Panc1 (cell line): ENCODE measurements around the gene GPR160. TPM values are rescaled to one million over a fixed set of nuclear protein-coding genes. Genes with fewer than 3 reads are reported as not detected.

Experiments used
- ATAC-seq: fragments of 200-7000 bp; cut with Tn5 transposase; 2 replicates; pipeline ENCODE4 v1.9.1; 2020; ENCODE audit warnings: mild to moderate bottlenecking, moderate library complexity
- BruUV-seq: library from RNA; stranded (reverse); fragments of 400-500 nt; replicated peaks from 2 replicates; lab custom pipeline; 2021; lab: Mats Ljungman, UMichigan
- CTCF ChIA-PET: fragments of 300-600 bp; sonication (Branson Sonifier 250); formaldehyde crosslinking; loops from one replicate; lab custom pipeline; 2022; ENCODE audit warnings: antibody characterized with exemption; lab: Charles Lee
- POLR2A ChIA-PET: fragments of 300-600 bp; sonication (Branson Sonifier 250); formaldehyde crosslinking; loops from one replicate; lab custom pipeline; 2022; ENCODE audit warnings: antibody characterized with exemption; lab: Charles Lee
- DNase-seq: peaks from one replicate; pipeline ENCODE4 v3.0.0-alpha.2; 2010; ENCODE audit warnings: low read depth, low spot score
- H3K27ac ChIP-seq: 2 replicates; pipeline ENCODE4 v1.5.1; 2011; ENCODE audit warnings: mild to moderate bottlenecking, low read length, inconsistent platforms
- H3K27me3 ChIP-seq: fragments of 200-500 bp; sonication (Bioruptor generic); 2 replicates; pipeline ENCODE4 v1.6.0; 2014; ENCODE audit warnings: low read length, inconsistent platforms; ENCODE audit not compliant: control insufficient read depth, insufficient read depth
- H3K36me3 ChIP-seq: fragments of 200-500 bp; sonication (Bioruptor generic); 2 replicates; pipeline ENCODE4 v1.5.1; 2014; ENCODE audit warnings: inconsistent platforms, mild to moderate bottlenecking, low read length, moderate library complexity; ENCODE audit not compliant: control insufficient read depth, insufficient read depth
- H3K4me1 ChIP-seq: 2 replicates; pipeline ENCODE4 v1.5.1; 2011; ENCODE audit warnings: inconsistent platforms, mild to moderate bottlenecking, low read length, moderate library complexity; ENCODE audit not compliant: control insufficient read depth, insufficient read depth
- H3K4me3 ChIP-seq, 2 experiments: 2 replicates each; pipeline ENCODE4 v1.5.1; 2011 to 2012; ENCODE audit warnings: low read depth in 2 of 2, low read length in 2 of 2, mild to moderate bottlenecking in 2 of 2, inconsistent platforms in 1 of 2, moderate library complexity in 1 of 2
- H3K9me3 ChIP-seq: fragments of 200-500 bp; sonication (Bioruptor generic); 2 replicates; pipeline ENCODE4 v1.5.1; 2014; ENCODE audit warnings: low read depth, mild to moderate bottlenecking, inconsistent platforms, low read length, moderate library complexity; ENCODE audit not compliant: control insufficient read depth, insufficient read depth
- CTCF ChIP-seq: fragments of 450-650 bp; IDR thresholded peaks from 2 replicates; pipeline ENCODE4 v1.5.1; 2017; ENCODE audit warnings: mild to moderate bottlenecking
- POLR2AphosphoS5 ChIP-seq: IDR thresholded peaks from 2 replicates; pipeline ENCODE4 v1.6.1; 2012; ENCODE audit warnings: mild to moderate bottlenecking, low read depth, low read length, moderate library complexity
- REST ChIP-seq, 2 experiments: IDR thresholded peaks; 2 replicates each; pipeline ENCODE4 v1.6.1; 2011 to 2012; ENCODE audit warnings: low read depth in 2 of 2, control low read depth in 1 of 2, low read length in 1 of 2, mild to moderate bottlenecking in 1 of 2, moderate library complexity in 1 of 2; ENCODE audit not compliant: insufficient read depth in 1 of 2
- SIN3A ChIP-seq: IDR thresholded peaks from 2 replicates; pipeline ENCODE4 v1.6.1; 2012; ENCODE audit warnings: low read depth, mild to moderate bottlenecking, low read length, moderate library complexity, borderline replicate concordance; ENCODE audit not compliant: insufficient read depth
- TCF7L2 ChIP-seq: IDR thresholded peaks from 2 replicates; pipeline ENCODE4 v1.6.1; 2011; ENCODE audit warnings: mild to moderate bottlenecking, low read depth, low read length, inconsistent platforms
- in situ Hi-C: cut with HindIII; loops from 2 replicates; pipeline ENCODE4 v1.10.0; 2016; ENCODE audit warnings: low sequenced_read_pairs, low pct_unique_long_range_greater_than_20kb
- intact Hi-C: fragments of 100-400 bp; cut with micrococcal nuclease; formaldehyde crosslinking; loops from one replicate; pipeline ENCODE4 v1.10.0; 2022; ENCODE audit not compliant: unreplicated experiment
- total RNA-seq: library from RNA; stranded (reverse); gene quantifications from one replicate; pipeline ENCODE4 v1.2.1, GENCODE V29; 2021; ENCODE audit not compliant: unreplicated experiment

GPR160 gene
- total RNA-seq, 1 experiment from 2014 or later = 0.18 TPM

- H3K4me1 ChIP-seq = no peaks in the 10 kb centered on the region
- no TSS peak for BruUV-seq
- ATAC-seq (no peak), DNase-seq (no peak)
- in situ Hi-C loops (no loop called here), intact Hi-C loops (no loop called here)
- H3K4me3 ChIP-seq = no peak overlapping the region
- POLR2A ChIA-PET = no interaction called here
- H3K9me3 ChIP-seq = no peaks in the 10 kb centered on the region
- CTCF ChIA-PET = no interaction called here
- peaks cover 33% of the 10 kb centered on the region for H3K36me3 ChIP-seq
- H3K27ac ChIP-seq = no peak overlapping the region
- no peaks in the 10 kb centered on the region for H3K27me3 ChIP-seq
- TF ChIP-seq REST (IDR thresholded peaks at IDR 0.05; ENCODE audit: insufficient read depth in 1 of 2, low read depth in 2 of 2, low read length in 1 of 2) (no peak), POLR2AphosphoS5 (no peak), CTCF (no peak), TCF7L2 (no peak), SIN3A (no peak)
Observed at GRCh38 chr3:169993761-169994160, 44.0 kb upstream of the GPR160 start.

- in situ Hi-C loops = no loop called here
- H3K9me3 ChIP-seq = no peaks in the 10 kb centered on the region
- intact Hi-C loops = no loop called here
- TF ChIP-seq SIN3A (no peak), CTCF (no peak), POLR2AphosphoS5 (no peak), REST (IDR thresholded peaks at IDR 0.05; ENCODE audit: insufficient read depth in 1 of 2, low read depth in 2 of 2, low read length in 1 of 2) (no peak), TCF7L2 (no peak)
- no TSS peak for BruUV-seq
- H3K27me3 ChIP-seq = no peaks in the 10 kb centered on the region
- H3K4me3 ChIP-seq = no peak overlapping the region
- peaks cover 20% of the 10 kb centered on the region for H3K36me3 ChIP-seq
- no peak overlapping the region for H3K27ac ChIP-seq
- CTCF ChIA-PET = no interaction called here
- DNase-seq (no peak), ATAC-seq (no peak)
- POLR2A ChIA-PET = no interaction called here
- H3K4me1 ChIP-seq = no peaks in the 10 kb centered on the region
Observed at GRCh38 chr3:169996063-169996462, 41.7 kb upstream of the GPR160 start.
